Measurements from ENCODE around the gene CDC42BPB. TPM values are rescaled to one million over a fixed set of nuclear protein-coding genes. Genes with fewer than 3 reads are reported as not detected.
A peak's percentile ranks its signal among the peaks of the same experiment; 100 is the strongest.

CDC42BPB gene
- total RNA-seq, 1 experiment from 2014 or later: 96.9 TPM

DNA sequence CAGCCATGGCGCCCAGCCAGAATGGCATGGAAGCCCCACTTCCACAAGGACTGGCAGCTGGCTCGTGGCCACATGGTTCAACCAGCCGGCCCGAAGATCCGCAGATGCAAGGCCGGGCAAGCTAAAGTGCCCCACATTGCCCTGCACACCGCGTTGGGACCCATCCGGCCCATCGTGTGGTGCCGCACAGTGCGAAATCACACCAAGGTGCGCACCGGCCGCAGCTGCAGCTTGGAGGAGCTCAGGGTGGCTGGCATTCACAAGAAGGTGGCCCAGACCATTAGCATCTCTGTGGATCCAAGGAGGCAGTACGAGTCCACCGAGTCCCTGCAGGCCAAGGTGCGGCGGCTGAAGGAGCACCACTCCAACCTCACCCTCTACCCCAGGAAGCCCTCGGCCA lies 15.9 kb downstream of the CDC42BPB start:
- no peak for DNase-seq (ENCODE audit: low spot score)

DNA sequence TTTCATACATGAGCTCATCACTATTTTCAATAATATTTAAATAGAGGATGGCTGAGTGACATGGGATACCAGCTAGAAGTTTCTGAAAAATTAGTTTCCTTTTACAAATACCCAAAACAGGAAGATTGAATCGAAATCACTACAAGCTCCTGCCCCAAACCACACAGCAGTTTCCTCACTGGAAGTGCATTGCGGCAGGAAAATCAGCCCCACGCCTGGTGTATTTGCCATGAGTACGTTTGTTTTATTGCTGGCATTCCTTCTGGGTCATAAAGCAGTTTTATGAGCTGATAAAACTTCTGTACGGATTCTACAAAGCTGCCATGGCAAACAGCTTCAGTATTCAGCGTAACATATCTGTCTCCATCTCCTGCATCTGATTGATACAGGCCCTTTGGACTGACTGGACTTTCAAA lies 23.7 kb downstream of the CDC42BPB start:
- no peak overlapping the region for H3K4me3 Mint-ChIP-seq
- H3K4me1 Mint-ChIP-seq: peaks cover 4% of the 10 kb centered on the region; the same call in 1 of the 2 replicates
- TF ChIP-seq ZNF512 (CRISPR knock-in tag; IDR thresholded peaks at IDR 0.05; ENCODE audit: borderline replicate concordance): no peak
- no peak for TF ChIP-seq TCF7 (CRISPR knock-in tag; IDR thresholded peaks at IDR 0.05; ENCODE audit: low read depth)
- TF ChIP-seq RELA (CRISPR knock-in tag; IDR thresholded peaks at IDR 0.05; ENCODE audit: borderline replicate concordance): no peak
- TF ChIP-seq ERG (CRISPR knock-in tag; IDR thresholded peaks at IDR 0.05): no peak
- no peak for TF ChIP-seq SMAD4 (CRISPR knock-in tag; IDR thresholded peaks at IDR 0.05)
- TF ChIP-seq ZMAT4 (CRISPR knock-in tag; IDR thresholded peaks at IDR 0.05): no peak
- TF ChIP-seq NFYB (CRISPR knock-in tag; conservative IDR thresholded peaks at IDR 0.05; ENCODE audit: low read depth): no peak
- TF ChIP-seq, protein P1, sequence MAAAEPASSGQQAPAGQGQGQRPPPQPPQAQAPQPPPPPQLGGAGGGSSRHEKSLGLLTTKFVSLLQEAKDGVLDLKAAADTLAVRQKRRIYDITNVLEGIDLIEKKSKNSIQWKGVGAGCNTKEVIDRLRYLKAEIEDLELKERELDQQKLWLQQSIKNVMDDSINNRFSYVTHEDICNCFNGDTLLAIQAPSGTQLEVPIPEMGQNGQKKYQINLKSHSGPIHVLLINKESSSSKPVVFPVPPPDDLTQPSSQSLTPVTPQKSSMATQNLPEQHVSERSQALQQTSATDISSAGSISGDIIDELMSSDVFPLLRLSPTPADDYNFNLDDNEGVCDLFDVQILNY (CRISPR knock-in tag; IDR thresholded peaks at IDR 0.05): no peak
- TF ChIP-seq, protein P2, sequence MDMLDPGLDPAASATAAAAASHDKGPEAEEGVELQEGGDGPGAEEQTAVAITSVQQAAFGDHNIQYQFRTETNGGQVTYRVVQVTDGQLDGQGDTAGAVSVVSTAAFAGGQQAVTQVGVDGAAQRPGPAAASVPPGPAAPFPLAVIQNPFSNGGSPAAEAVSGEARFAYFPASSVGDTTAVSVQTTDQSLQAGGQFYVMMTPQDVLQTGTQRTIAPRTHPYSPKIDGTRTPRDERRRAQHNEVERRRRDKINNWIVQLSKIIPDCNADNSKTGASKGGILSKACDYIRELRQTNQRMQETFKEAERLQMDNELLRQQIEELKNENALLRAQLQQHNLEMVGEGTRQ (CRISPR knock-in tag; IDR thresholded peaks at IDR 0.05): no peak
- TF ChIP-seq NR1H2 (CRISPR knock-in tag; IDR thresholded peaks at IDR 0.05): no peak
- TF ChIP-seq NR3C1 (CRISPR knock-in tag; conservative IDR thresholded peaks at IDR 0.05; ENCODE audit: low read depth): no peak
- no peak for TF ChIP-seq CBFB (CRISPR knock-in tag; IDR thresholded peaks at IDR 0.05; ENCODE audit: low read depth)
- TF ChIP-seq, protein P3, sequence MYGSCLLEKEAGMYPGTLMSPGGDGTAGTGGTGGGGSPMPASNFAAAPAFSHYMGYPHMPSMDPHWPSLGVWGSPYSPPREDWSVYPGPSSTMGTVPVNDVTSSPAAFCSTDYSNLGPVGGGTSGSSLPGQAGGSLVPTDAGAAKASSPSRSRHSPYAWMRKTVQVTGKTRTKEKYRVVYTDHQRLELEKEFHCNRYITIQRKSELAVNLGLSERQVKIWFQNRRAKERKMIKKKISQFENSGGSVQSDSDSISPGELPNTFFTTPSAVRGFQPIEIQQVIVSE (CRISPR knock-in tag; IDR thresholded peaks at IDR 0.05; ENCODE audit: borderline replicate concordance): no peak
- TF ChIP-seq, protein P4, sequence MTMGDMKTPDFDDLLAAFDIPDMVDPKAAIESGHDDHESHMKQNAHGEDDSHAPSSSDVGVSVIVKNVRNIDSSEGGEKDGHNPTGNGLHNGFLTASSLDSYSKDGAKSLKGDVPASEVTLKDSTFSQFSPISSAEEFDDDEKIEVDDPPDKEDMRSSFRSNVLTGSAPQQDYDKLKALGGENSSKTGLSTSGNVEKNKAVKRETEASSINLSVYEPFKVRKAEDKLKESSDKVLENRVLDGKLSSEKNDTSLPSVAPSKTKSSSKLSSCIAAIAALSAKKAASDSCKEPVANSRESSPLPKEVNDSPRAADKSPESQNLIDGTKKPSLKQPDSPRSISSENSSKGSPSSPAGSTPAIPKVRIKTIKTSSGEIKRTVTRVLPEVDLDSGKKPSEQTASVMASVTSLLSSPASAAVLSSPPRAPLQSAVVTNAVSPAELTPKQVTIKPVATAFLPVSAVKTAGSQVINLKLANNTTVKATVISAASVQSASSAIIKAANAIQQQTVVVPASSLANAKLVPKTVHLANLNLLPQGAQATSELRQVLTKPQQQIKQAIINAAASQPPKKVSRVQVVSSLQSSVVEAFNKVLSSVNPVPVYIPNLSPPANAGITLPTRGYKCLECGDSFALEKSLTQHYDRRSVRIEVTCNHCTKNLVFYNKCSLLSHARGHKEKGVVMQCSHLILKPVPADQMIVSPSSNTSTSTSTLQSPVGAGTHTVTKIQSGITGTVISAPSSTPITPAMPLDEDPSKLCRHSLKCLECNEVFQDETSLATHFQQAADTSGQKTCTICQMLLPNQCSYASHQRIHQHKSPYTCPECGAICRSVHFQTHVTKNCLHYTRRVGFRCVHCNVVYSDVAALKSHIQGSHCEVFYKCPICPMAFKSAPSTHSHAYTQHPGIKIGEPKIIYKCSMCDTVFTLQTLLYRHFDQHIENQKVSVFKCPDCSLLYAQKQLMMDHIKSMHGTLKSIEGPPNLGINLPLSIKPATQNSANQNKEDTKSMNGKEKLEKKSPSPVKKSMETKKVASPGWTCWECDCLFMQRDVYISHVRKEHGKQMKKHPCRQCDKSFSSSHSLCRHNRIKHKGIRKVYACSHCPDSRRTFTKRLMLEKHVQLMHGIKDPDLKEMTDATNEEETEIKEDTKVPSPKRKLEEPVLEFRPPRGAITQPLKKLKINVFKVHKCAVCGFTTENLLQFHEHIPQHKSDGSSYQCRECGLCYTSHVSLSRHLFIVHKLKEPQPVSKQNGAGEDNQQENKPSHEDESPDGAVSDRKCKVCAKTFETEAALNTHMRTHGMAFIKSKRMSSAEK (CRISPR knock-in tag; IDR thresholded peaks at IDR 0.05; ENCODE audit: borderline replicate concordance): no peak
- TF ChIP-seq, protein P5, sequence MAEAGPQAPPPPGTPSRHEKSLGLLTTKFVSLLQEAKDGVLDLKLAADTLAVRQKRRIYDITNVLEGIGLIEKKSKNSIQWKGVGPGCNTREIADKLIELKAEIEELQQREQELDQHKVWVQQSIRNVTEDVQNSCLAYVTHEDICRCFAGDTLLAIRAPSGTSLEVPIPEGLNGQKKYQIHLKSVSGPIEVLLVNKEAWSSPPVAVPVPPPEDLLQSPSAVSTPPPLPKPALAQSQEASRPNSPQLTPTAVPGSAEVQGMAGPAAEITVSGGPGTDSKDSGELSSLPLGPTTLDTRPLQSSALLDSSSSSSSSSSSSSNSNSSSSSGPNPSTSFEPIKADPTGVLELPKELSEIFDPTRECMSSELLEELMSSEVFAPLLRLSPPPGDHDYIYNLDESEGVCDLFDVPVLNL (CRISPR knock-in tag; IDR thresholded peaks at IDR 0.05; ENCODE audit: borderline replicate concordance, low read depth): no peak
- TF ChIP-seq OVOL2 (CRISPR knock-in tag; IDR thresholded peaks at IDR 0.05; ENCODE audit: borderline replicate concordance): no peak
- H3K36me3 Mint-ChIP-seq: no peaks in the 10 kb centered on the region
- no peak for DNase-seq (ENCODE audit: low spot score)
- ChIA-PET CTCF (interaction anchor here (1.0 to 1.4 kb wide), 2 partner anchors 23 to 51 kb away, joined by 4 read pairs; partner anchors contain the start of gene LBHD2), POLR2A (no interaction called here)
- no peak for ATAC-seq
- H3K9me3 Mint-ChIP-seq: no peaks in the 10 kb centered on the region
- H3K27me3 Mint-ChIP-seq (ENCODE audit: low read depth): no peaks in the 10 kb centered on the region
- no peak overlapping the region for H3K27ac Mint-ChIP-seq

More for the DNA sequence above, 15.9 kb downstream of the CDC42BPB start:
- CTCF ChIA-PET: no interaction called here
- peak; percentile 22; the same call in 1 of the 2 replicates for TF ChIP-seq FOXP1 (CRISPR knock-in tag; IDR thresholded peaks at IDR 0.05; ENCODE audit: borderline replicate concordance)
- TF ChIP-seq HMGXB4 (CRISPR knock-in tag; IDR thresholded peaks at IDR 0.05): no peak
- TF ChIP-seq GTF2I (CRISPR knock-in tag; conservative IDR thresholded peaks at IDR 0.05): no peak
- H3K4me1 Mint-ChIP-seq: peaks cover 18% of the 10 kb centered on the region
- no peak for ATAC-seq
- no peak overlapping the region for H3K27ac Mint-ChIP-seq
- no peaks in the 10 kb centered on the region for H3K27me3 Mint-ChIP-seq (ENCODE audit: low read depth)
- POLR2A ChIA-PET: no interaction called here
- H3K9me3 Mint-ChIP-seq: no peaks in the 10 kb centered on the region
- H3K36me3 Mint-ChIP-seq: peaks cover 4% of the 10 kb centered on the region
- no peak overlapping the region for H3K4me3 Mint-ChIP-seq

All from WTC11 (cell line).